ENCODE data around the gene MTMR6.

MTMR6 gene

GRCh38 chr13:25218019-25218418, 69.3 kb downstream of the MTMR6 start:
- Histone ChIP-seq H3K36me3 (ENCODE audit: insufficient read depth, low read length) (no peaks in the 10 kb centered on the region), H3K9me3 (ENCODE audit: control insufficient read depth, insufficient read depth, low read length) (no peaks in the 10 kb centered on the region), H3K9ac (ENCODE audit: low read depth, low read length) (no peak overlapping the region), H3K4me1 (ENCODE audit: insufficient read depth, low read length) (peaks cover 7% of the 10 kb centered on the region; the same call in 1 of the 2 replicates)

GRCh38 chr13:25217023-25217885, 70.0 kb downstream of the MTMR6 start:
- Histone ChIP-seq H3K4me1 (ENCODE audit: insufficient read depth, low read length) (peaks cover 7% of the 10 kb centered on the region; the same call in 1 of the 2 replicates), H3K36me3 (ENCODE audit: insufficient read depth, low read length) (no peaks in the 10 kb centered on the region), H3K9me3 (ENCODE audit: control insufficient read depth, insufficient read depth, low read length) (no peaks in the 10 kb centered on the region), H3K9ac (ENCODE audit: low read depth, low read length) (no peak overlapping the region)

- Histone ChIP-seq H3K9me3 (ENCODE audit: control insufficient read depth, insufficient read depth, low read length) (no peaks in the 10 kb centered on the region), H3K9ac (ENCODE audit: low read depth, low read length) (no peak overlapping the region), H3K36me3 (ENCODE audit: insufficient read depth, low read length) (no peaks in the 10 kb centered on the region), H3K4me1 (ENCODE audit: insufficient read depth, low read length) (peaks cover 7% of the 10 kb centered on the region; the same call in 1 of the 2 replicates)
These were observed 72.1 kb downstream of the MTMR6 start for GRCh38 chr13:25215253-25215575.

GRCh38 chr13:25214491-25215252, 72.6 kb downstream of the MTMR6 start:
- Histone ChIP-seq H3K9ac (ENCODE audit: low read depth, low read length) (no peak overlapping the region), H3K9me3 (ENCODE audit: control insufficient read depth, insufficient read depth, low read length) (no peaks in the 10 kb centered on the region), H3K36me3 (ENCODE audit: insufficient read depth, low read length) (no peaks in the 10 kb centered on the region), H3K4me1 (ENCODE audit: insufficient read depth, low read length) (peaks cover 7% of the 10 kb centered on the region; the same call in 1 of the 2 replicates)

- Histone ChIP-seq H3K9me3 (ENCODE audit: control insufficient read depth, insufficient read depth, low read length) (no peaks in the 10 kb centered on the region), H3K36me3 (ENCODE audit: insufficient read depth, low read length) (no peaks in the 10 kb centered on the region), H3K9ac (ENCODE audit: low read depth, low read length) (no peak overlapping the region), H3K4me1 (ENCODE audit: insufficient read depth, low read length) (peaks cover 7% of the 10 kb centered on the region; the same call in 1 of the 2 replicates)
These were observed 73.6 kb downstream of the MTMR6 start for GRCh38 chr13:25213715-25214114.

- Histone ChIP-seq H3K9ac (ENCODE audit: low read depth, low read length) (no peak overlapping the region), H3K4me1 (ENCODE audit: insufficient read depth, low read length) (no peaks in the 10 kb centered on the region)
These were observed 76.3 kb downstream of the MTMR6 start for GRCh38 chr13:25210842-25211569.

GRCh38 chr13:25207291-25207810, 79.9 kb downstream of the MTMR6 start:
- peaks cover 5% of the 10 kb centered on the region; the same call in 1 of the 2 replicates for H3K4me1 ChIP-seq (ENCODE audit: insufficient read depth, low read length)
- H3K9ac ChIP-seq (ENCODE audit: low read depth, low read length), result no peak overlapping the region
- no peaks in the 10 kb centered on the region for H3K9me3 ChIP-seq (ENCODE audit: control insufficient read depth, insufficient read depth, low read length)
- H3K36me3 ChIP-seq (ENCODE audit: insufficient read depth, low read length), result no peaks in the 10 kb centered on the region

More at GRCh38 chr13:25210842-25211569, 76.3 kb downstream of the MTMR6 start:
- no peaks in the 10 kb centered on the region for H3K9me3 ChIP-seq (ENCODE audit: control insufficient read depth, insufficient read depth, low read length)
- no peaks in the 10 kb centered on the region for H3K36me3 ChIP-seq (ENCODE audit: insufficient read depth, low read length)

GRCh38 chr13:25204863-25205262, 82.4 kb downstream of the MTMR6 start:
- Histone ChIP-seq H3K36me3 (ENCODE audit: insufficient read depth, low read length) (no peaks in the 10 kb centered on the region), H3K9ac (ENCODE audit: low read depth, low read length) (no peak overlapping the region), H3K9me3 (ENCODE audit: control insufficient read depth, insufficient read depth, low read length) (no peaks in the 10 kb centered on the region), H3K4me1 (ENCODE audit: insufficient read depth, low read length) (peaks cover 5% of the 10 kb centered on the region; the same call in 1 of the 2 replicates)

- H3K4me1 ChIP-seq (ENCODE audit: insufficient read depth, low read length), result peaks cover 5% of the 10 kb centered on the region; the same call in 1 of the 2 replicates
- no peak overlapping the region for H3K9ac ChIP-seq (ENCODE audit: low read depth, low read length)
- no peaks in the 10 kb centered on the region for H3K9me3 ChIP-seq (ENCODE audit: control insufficient read depth, insufficient read depth, low read length)
- no peaks in the 10 kb centered on the region for H3K36me3 ChIP-seq (ENCODE audit: insufficient read depth, low read length)
These were observed 84.1 kb downstream of the MTMR6 start for GRCh38 chr13:25203127-25203740.

GRCh38 chr13:25200783-25201182, 86.5 kb downstream of the MTMR6 start:
- H3K4me1 ChIP-seq (ENCODE audit: insufficient read depth, low read length), result peaks cover 5% of the 10 kb centered on the region; the same call in 1 of the 2 replicates
- no peak overlapping the region for H3K9ac ChIP-seq (ENCODE audit: low read depth, low read length)
- H3K36me3 ChIP-seq (ENCODE audit: insufficient read depth, low read length), result no peaks in the 10 kb centered on the region

GRCh38 chr13:25198647-25199046, 88.6 kb downstream of the MTMR6 start:
- Histone ChIP-seq H3K4me1 (ENCODE audit: insufficient read depth, low read length) (peaks cover 5% of the 10 kb centered on the region; the same call in 1 of the 2 replicates), H3K9me3 (ENCODE audit: control insufficient read depth, insufficient read depth, low read length) (no peaks in the 10 kb centered on the region), H3K9ac (ENCODE audit: low read depth, low read length) (no peak overlapping the region), H3K36me3 (ENCODE audit: insufficient read depth, low read length) (no peaks in the 10 kb centered on the region)

More at GRCh38 chr13:25200783-25201182, 86.5 kb downstream of the MTMR6 start:
- no peaks in the 10 kb centered on the region for H3K9me3 ChIP-seq (ENCODE audit: control insufficient read depth, insufficient read depth, low read length)

- Histone ChIP-seq H3K4me1 (ENCODE audit: insufficient read depth, low read length) (no peaks in the 10 kb centered on the region), H3K36me3 (ENCODE audit: insufficient read depth, low read length) (no peaks in the 10 kb centered on the region), H3K9me3 (ENCODE audit: control insufficient read depth, insufficient read depth, low read length) (no peaks in the 10 kb centered on the region), H3K9ac (ENCODE audit: low read depth, low read length) (no peak overlapping the region)
These were observed 90.3 kb downstream of the MTMR6 start for GRCh38 chr13:25196971-25197370.
